OCI-LY7 (cell line): ENCODE measurements around the gene TGFBR1. TPM values are rescaled to one million over a fixed set of nuclear protein-coding genes. Genes with fewer than 3 reads are reported as not detected.

Experiments used
- BruUV-seq: library from RNA; stranded (reverse); fragments of 400-500 nt; replicated peaks from 2 replicates; lab custom pipeline; 2021; lab: Mats Ljungman, UMichigan
- CTCF ChIA-PET: fragments of 300-600 bp; sonication (Branson Sonifier 250); formaldehyde crosslinking; loops from one replicate; lab custom pipeline; 2022; ENCODE audit warnings: antibody characterized with exemption; ENCODE audit not compliant: unreplicated experiment; lab: Charles Lee
- POLR2A ChIA-PET: fragments of 300-600 bp; sonication (Branson Sonifier 250); formaldehyde crosslinking; loops from one replicate; lab custom pipeline; 2022; ENCODE audit warnings: antibody characterized with exemption; lab: Charles Lee
- DNase-seq: peaks from one replicate; pipeline ENCODE4 v3.0.0-alpha.2; 2015; ENCODE audit warnings: low spot score
- H2AFZ ChIP-seq: fragments of 200-600 bp; sonication (generic), shearing (Covaris generic); 2 replicates; pipeline ENCODE4 v1.6.1; 2014; ENCODE audit warnings: mild to moderate bottlenecking, antibody characterized with exemption, low read length, moderate library complexity
- H3K27ac ChIP-seq: fragments of 200-600 bp; sonication (generic); 2 replicates; pipeline ENCODE4 v1.5.1; 2014; ENCODE audit warnings: mixed run types, low read depth, mild to moderate bottlenecking, moderate library complexity, low read length, inconsistent platforms; ENCODE audit not compliant: poor library complexity, severe bottlenecking
- H3K36me3 ChIP-seq: fragments of 200-600 bp; sonication (generic); 2 replicates; pipeline ENCODE4 v1.6.1; 2014; ENCODE audit warnings: mild to moderate bottlenecking, antibody characterized with exemption, low read length, moderate library complexity, mixed read lengths; ENCODE audit not compliant: insufficient read depth
- H3K4me1 ChIP-seq: fragments of 200-600 bp; sonication (generic); 2 replicates; pipeline ENCODE4 v1.5.1; 2014; ENCODE audit warnings: mild to moderate bottlenecking, low read length; ENCODE audit not compliant: insufficient read depth, poor library complexity, severe bottlenecking
- H3K4me2 ChIP-seq: fragments of 200-600 bp; sonication (generic); 2 replicates; pipeline ENCODE4 v1.6.1; 2014; ENCODE audit warnings: mild to moderate bottlenecking, low read length
- H3K4me3 ChIP-seq: fragments of 200-600 bp; sonication (generic); 2 replicates; pipeline ENCODE4 v1.5.1; 2014; ENCODE audit warnings: mild to moderate bottlenecking, low read depth, low read length; ENCODE audit not compliant: poor library complexity, severe bottlenecking
- H3K79me2 ChIP-seq: fragments of 200-600 bp; sonication (generic); 2 replicates; pipeline ENCODE4 v1.6.1; 2016; ENCODE audit warnings: low read depth, mild to moderate bottlenecking, low read length, moderate library complexity, mixed read lengths; ENCODE audit not compliant: insufficient read depth
- H3K9me2 ChIP-seq: fragments of 200-600 bp; sonication (generic); 2 replicates; pipeline ENCODE4 v1.6.1; 2016; ENCODE audit warnings: mild to moderate bottlenecking, low read length, mixed read lengths; ENCODE audit not compliant: insufficient read depth
- H3K9me3 ChIP-seq: fragments of 200-600 bp; sonication (generic); 2 replicates; pipeline ENCODE4 v1.6.1; 2014; ENCODE audit warnings: mild to moderate bottlenecking, mixed run types, low read length, mixed read lengths
- H4K20me1 ChIP-seq: fragments of 200-600 bp; sonication (generic); 2 replicates; pipeline ENCODE4 v1.6.1; 2014; ENCODE audit warnings: mild to moderate bottlenecking, antibody characterized with exemption, low read length, moderate library complexity, mixed read lengths; ENCODE audit not compliant: insufficient read depth
- CTCF ChIP-seq: fragments of 200-600 bp; sonication (generic); conservative IDR thresholded peaks from 2 replicates; pipeline ENCODE4 v1.5.1; 2014; ENCODE audit warnings: mild to moderate bottlenecking, antibody characterized with exemption, low read length, moderate library complexity, mixed read lengths
- EZH2phosphoT487 ChIP-seq: fragments of 200-600 bp; sonication (generic); IDR thresholded peaks from 2 replicates; pipeline ENCODE4 v1.6.1; 2018; ENCODE audit warnings: low read depth, borderline replicate concordance, mild to moderate bottlenecking, mixed run types, antibody characterized with exemption, low read length, moderate library complexity, mixed read lengths
- intact Hi-C: fragments of 100-400 bp; cut with micrococcal nuclease; formaldehyde crosslinking; loops from one replicate; pipeline ENCODE4 v1.10.0; 2022; ENCODE audit not compliant: unreplicated experiment
- total RNA-seq, 2 experiments: library from RNA; depleted of rRNA in 1 of 2; stranded (reverse); fragments of >200 nt in 1 of 2; shearing (Covaris generic) in 1 of 2; gene quantifications; 2 replicates each; pipeline ENCODE4 v1.2.3, GENCODE V29; 2014 to 2022

The TGFBR1 gene
- total RNA-seq, 2 experiments from 2014 or later = 13.6 to 36.7 TPM

GRCh38 chr9:99112750-99113413 is 8.0 kb downstream of the TGFBR1 start:
- H3K4me1 ChIP-seq = peaks cover 94% of the 10 kb centered on the region
- peak; percentile 72 for DNase-seq
- ChIA-PET CTCF (no interaction called here), POLR2A (interaction anchor here (0.6 to 2.6 kb wide), 6 partner anchors 9 to 84 kb away, joined by 3 to 16 read pairs (median 4); partner anchors contain the start of gene TGFBR1)
- intact Hi-C loops = loop anchor here (10.0 kb wide), 1 partner anchor 982 kb away; the partner anchor contains the start of genes ERP44 and INVS
- H4K20me1 ChIP-seq = 0 out of 2 replicates have a peak, but pooled peaks cover 3% of the 10 kb centered on the region
- H2AFZ ChIP-seq = no peak overlapping the region; the same call in 1 of the 2 replicates
- peaks cover 26% of the 10 kb centered on the region; the same call in 1 of the 2 replicates for H3K36me3 ChIP-seq
- no peaks in the 10 kb centered on the region for H3K9me2 ChIP-seq
- no TSS peak for BruUV-seq
- no peak for TF ChIP-seq EZH2phosphoT487
- no peak for TF ChIP-seq CTCF
- H3K4me3 ChIP-seq = peak overlapping the region; percentile 35
- H3K79me2 ChIP-seq = peaks cover 98% of the 10 kb centered on the region
- no peaks in the 10 kb centered on the region for H3K9me3 ChIP-seq
- H3K27ac ChIP-seq = peak overlapping the region; percentile 77
- peak overlapping the region; percentile 72 for H3K4me2 ChIP-seq

- POLR2A ChIA-PET = interaction anchor here (0.7 to 2.6 kb wide), 9 partner anchors 8 to 100 kb away, joined by 3 to 16 read pairs (median 4); partner anchors contain the start of gene TGFBR1
- peaks cover 5% of the 10 kb centered on the region; the same call in 1 of the 2 replicates for H3K9me3 ChIP-seq
- TF ChIP-seq EZH2phosphoT487 (no peak), CTCF (no peak)
- BruUV-seq = no TSS peak
- intact Hi-C loops = loop anchor here (10.0 kb wide), 1 partner anchor 981 kb away; the partner anchor contains the start of genes ERP44 and INVS
- H3K4me1 ChIP-seq = peaks cover 94% of the 10 kb centered on the region
- no peak for DNase-seq
- no peak overlapping the region; the same call in 1 of the 2 replicates for H2AFZ ChIP-seq
- H3K4me2 ChIP-seq = peak overlapping the region; percentile 72
- peaks cover 26% of the 10 kb centered on the region; the same call in 1 of the 2 replicates for H3K36me3 ChIP-seq
- peaks cover 98% of the 10 kb centered on the region for H3K79me2 ChIP-seq
- H3K9me2 ChIP-seq = no peaks in the 10 kb centered on the region
- H4K20me1 ChIP-seq = no peaks in the 10 kb centered on the region
- CTCF ChIA-PET = no interaction called here
- peak overlapping the region; percentile 35 for H3K4me3 ChIP-seq
- H3K27ac ChIP-seq = peak overlapping the region; percentile 77
These were observed 8.6 kb downstream of the TGFBR1 start for GRCh38 chr9:99113414-99114048.
